HepG2 (cell line): ENCODE data around the gene UQCR11. TPM values are rescaled to one million over a fixed set of nuclear protein-coding genes. Genes with fewer than 3 reads are reported as not detected.

ENCODE experiments used
- ATAC-seq: fragments of 200-7000 bp; cut with Tn5 transposase; 3 replicates; pipeline ENCODE4 v1.9.1; 2020; ENCODE audit warnings: mild to moderate bottlenecking, moderate library complexity
- Bru-seq: library from RNA; stranded (reverse); fragments of 400-500 nt; gene quantifications from one replicate; lab custom pipeline; 2021; lab: Mats Ljungman, UMichigan
- BruChase-seq, 2 experiments: library from RNA; stranded (reverse); fragments of 400-500 nt; gene quantifications; one replicate each; lab custom pipeline; 2021; lab: Mats Ljungman, UMichigan
- BruUV-seq: library from RNA; stranded (reverse); fragments of 400-500 nt; replicated peaks from 2 replicates; lab custom pipeline; 2021; lab: Mats Ljungman, UMichigan
- CTCF ChIA-PET: fragments of 300-600 bp; formaldehyde crosslinking; extraction: SDS; loops from one replicate; lab custom pipeline; 2021; ENCODE audit warnings: low total read pairs, inconsistent platforms, low intra/inter-chr PET ratio; lab: Yijun Ruan, JAX
- POLR2A ChIA-PET: fragments of 350-600 bp; sonication (Branson Sonifier 250); formaldehyde crosslinking; loops from one replicate; lab custom pipeline; 2020; ENCODE audit warnings: antibody characterized with exemption, inconsistent platforms; lab: Yijun Ruan, JAX
- DNase-seq: peaks from one replicate; pipeline ENCODE4 v3.0.0-alpha.2; 2015; ENCODE audit warnings: low spot score
- FAIRE-seq: peaks from 3 replicates; lab custom pipeline; 2011; peaks lifted over from hg19 to GRCh38; lab: Jason Lieb, UNC
- H2AFZ ChIP-seq: one replicate; pipeline ENCODE4 v1.6.1; 2011; ENCODE audit warnings: low read length, inconsistent platforms
- H3K27ac ChIP-seq: fragments of 300-600 bp; 3 replicates; pipeline ENCODE4 v1.8.0; 2011; ENCODE audit warnings: mixed run types, mild to moderate bottlenecking, mixed read lengths, low read length, inconsistent platforms; ENCODE audit not compliant: insufficient read depth; ENCODE audit errors: extremely low read length
- H3K27me3 ChIP-seq, 2 experiments: fragments of 200-600 bp in 1 of 2; 2 replicates in 1 of 2; 3 replicates in 1 of 2; pipeline versions ENCODE4 v1.6.0 to v1.8.0; 2011; ENCODE audit warnings: low read length in 2 of 2, mild to moderate bottlenecking in 2 of 2, moderate library complexity in 2 of 2, inconsistent platforms in 1 of 2; ENCODE audit not compliant: insufficient read depth in 2 of 2, control insufficient read depth in 1 of 2
- H3K36me3 ChIP-seq, 2 experiments: fragments of 200-600 bp in 1 of 2; replicated peaks in 1 of 2; 2 replicates in 1 of 2; 3 replicates in 1 of 2; pipeline versions ENCODE4 v1.5.1 to v1.8.0; 2011; ENCODE audit warnings: low read length in 2 of 2, inconsistent platforms in 1 of 2; ENCODE audit not compliant: insufficient read depth in 2 of 2, control insufficient read depth in 1 of 2
- H3K4me1 ChIP-seq: 2 replicates; pipeline ENCODE4 v1.5.1; 2012; ENCODE audit warnings: low read length, inconsistent platforms; ENCODE audit not compliant: insufficient read depth
- H3K4me2 ChIP-seq: 2 replicates; pipeline ENCODE4 v1.6.0; 2011; ENCODE audit warnings: low read depth, low read length, inconsistent platforms
- H3K4me3 ChIP-seq, 3 experiments: fragments of 200-600 bp in 1 of 3; sonication (generic), shearing (Covaris generic) in 1 of 3; replicated peaks in 1 of 3; 2 replicates each; pipeline ENCODE4 v1.5.1; 2011 to 2016; ENCODE audit warnings: low read length in 3 of 3, inconsistent platforms in 2 of 3, low read depth in 2 of 3, mild to moderate bottlenecking in 2 of 3, control low read depth in 1 of 3, mixed read lengths in 1 of 3; ENCODE audit not compliant: insufficient read depth in 1 of 3
- H3K79me2 ChIP-seq: one replicate; pipeline ENCODE4 v1.6.1; 2011; ENCODE audit warnings: low read length, inconsistent platforms; ENCODE audit not compliant: insufficient read depth
- H3K9ac ChIP-seq: 2 replicates; pipeline ENCODE4 v1.6.0; 2011; ENCODE audit warnings: mild to moderate bottlenecking, low read depth, low read length, inconsistent platforms; ENCODE audit not compliant: insufficient read depth
- H3K9me3 ChIP-seq: 2 replicates; pipeline ENCODE4 v1.5.1; 2012; ENCODE audit warnings: mild to moderate bottlenecking, low read length
- H4K20me1 ChIP-seq: 2 replicates; pipeline ENCODE4 v1.6.0; 2011; ENCODE audit warnings: inconsistent platforms, mild to moderate bottlenecking, low read length, moderate library complexity; ENCODE audit not compliant: insufficient read depth
- BCL6 ChIP-seq: IDR thresholded peaks from 2 replicates; pipeline ENCODE4 v1.6.1; 2016; ENCODE audit warnings: missing genetic modification reagents, missing compliant biosample characterization
- HIC2 ChIP-seq: sonication (generic); formaldehyde crosslinking; IDR thresholded peaks from 2 replicates; pipeline ENCODE4 v1.9.0; 2022; ENCODE audit warnings: low read depth, missing genetic modification reagents
- KLF9 ChIP-seq: IDR thresholded peaks from 2 replicates; pipeline ENCODE4 v1.6.1; 2016; ENCODE audit warnings: low read depth
- USF2 ChIP-seq, 2 experiments: sonication (generic) in 1 of 2; formaldehyde crosslinking in 1 of 2; IDR thresholded peaks; 2 replicates each; pipeline versions ENCODE4 v1.5.1 to v1.6.1; 2011 to 2020; ENCODE audit warnings: borderline replicate concordance in 1 of 2, low read depth in 1 of 2, low read length in 1 of 2, mild to moderate bottlenecking in 1 of 2, missing genetic modification reagents in 1 of 2, moderate library complexity in 1 of 2
- ZC3H4 ChIP-seq: sonication (generic); formaldehyde crosslinking; IDR thresholded peaks from 2 replicates; pipeline ENCODE4 v1.4.0; 2020; ENCODE audit warnings: missing genetic modification reagents, borderline replicate concordance
- ZNF225 ChIP-seq: sonication (generic); formaldehyde crosslinking; IDR thresholded peaks from 2 replicates; pipeline ENCODE4 v1.4.0; 2020; ENCODE audit warnings: mild to moderate bottlenecking, missing genetic modification reagents
- ZNF280B ChIP-seq: sonication (generic); formaldehyde crosslinking; IDR thresholded peaks from 2 replicates; pipeline ENCODE4 v1.5.0; 2020; ENCODE audit warnings: missing genetic modification reagents, mild to moderate bottlenecking, borderline replicate concordance
- ZNF740 ChIP-seq: sonication (generic); formaldehyde crosslinking; IDR thresholded peaks from 2 replicates; pipeline ENCODE4 v1.4.0; 2020; ENCODE audit warnings: missing genetic modification reagents
- WGBS: methylation state at CpG from one replicate; pipeline ENCODE4 v1.1.6; 2017; ENCODE audit warnings: low lambda C conversion rate; 5-methylcytosine and 5-hydroxymethylcytosine counted together
- in situ Hi-C: cut with HindIII; loops from 2 replicates; pipeline ENCODE4 v1.10.0; 2017; ENCODE audit warnings: low pct_unique_long_range_greater_than_20kb; ENCODE audit not compliant: extremely low pct_ligation_motif_present
- intact Hi-C: fragments of 100-400 bp; cut with micrococcal nuclease; formaldehyde crosslinking; loops from one replicate; pipeline ENCODE4 v1.10.0; 2022; ENCODE audit not compliant: unreplicated experiment
- long read RNA-seq, 2 experiments: library from RNA in 1 of 2; library from polyadenylated mRNA in 1 of 2; stranded (forward) in 1 of 2; unstranded in 1 of 2; transcript quantifications; one replicate each; pipeline ENCODE4 v2.0.0, GENCODE V29; 2019 to 2022
- polyA minus RNA-seq, 3 experiments: library from RNA; depleted of rRNA, polyadenylated mRNA; stranded (reverse); fragments of >200 nt; gene quantifications; 2 replicates each; pipeline ENCODE4 v1.2.3, GENCODE V29; 2011; ENCODE audit warnings: low replicate concordance in 1 of 3
- polyA plus RNA-seq, 8 experiments: library from polyadenylated mRNA; depleted of rRNA in 3 of 8; stranded (reverse) in 7 of 8; unstranded in 1 of 8; fragments of >200 nt; fragmentation: Illumina TruSeq in 4 of 8; extraction: Trizol in 4 of 8; gene quantifications; 2 replicates each; pipeline versions ENCODE4 v1.2.1 to v1.2.3, GENCODE V29; 2011 to 2016; ENCODE audit warnings: low read depth in 4 of 8, missing spikeins in 1 of 8, mixed read lengths in 1 of 8; ENCODE audit not compliant: insufficient read depth in 1 of 8
- total RNA-seq, 5 experiments: library from RNA; depleted of rRNA; stranded (reverse); fragments of >200 nt; fragmentation: Illumina TruSeq; extraction: Trizol; gene quantifications; 2 replicates each; pipeline ENCODE4 v1.2.3, GENCODE V29; 2016; ENCODE audit warnings: low read depth in 1 of 5

Gene UQCR11
- total RNA-seq (2016; rRNA removed; fragmentation: Illumina TruSeq; extraction: Trizol) (214 and 216 TPM in 2 replicates), polyA plus RNA-seq (2011; rRNA removed) (111 and 125 TPM in 2 replicates), polyA minus RNA-seq (2011; rRNA and poly(A)+ RNA removed; ENCODE audit: low replicate concordance) (32.9 and 62.2 TPM in 2 replicates), Bru-seq, nascent RNA (percentile 77 among the genes with signal in this experiment), BruChase-seq, experiment 1, labeled RNA remaining after a 6-hour chase (percentile 93 among the genes with signal in this experiment), BruChase-seq, experiment 2, labeled RNA remaining after a 2-hour chase (percentile 89 among the genes with signal in this experiment)
- total RNA-seq (2016; cell fraction: cytosol; rRNA removed; fragmentation: Illumina TruSeq; extraction: Trizol; ENCODE audit: low read depth) = 181 and 320 TPM in 2 replicates
- total RNA-seq (2016; cell fraction: insoluble cytoplasmic fraction; rRNA removed; fragmentation: Illumina TruSeq; extraction: Trizol) = 205 and 210 TPM in 2 replicates
- total RNA-seq (2016; cell fraction: membrane; rRNA removed; fragmentation: Illumina TruSeq; extraction: Trizol) = 252 and 309 TPM in 2 replicates
- 63.8 and 65.4 TPM in 2 replicates for total RNA-seq (2016; cell fraction: nucleus; rRNA removed; fragmentation: Illumina TruSeq; extraction: Trizol)
- 81.4 and 152 TPM in 2 replicates for polyA plus RNA-seq (2011; cell fraction: cytosol; rRNA removed)
- 46.6 and 47.9 TPM in 2 replicates for polyA plus RNA-seq (2011; cell fraction: nucleus; rRNA removed)
- polyA plus RNA-seq (2012) = 92.9 and 123 TPM in 2 replicates
- 249 and 487 TPM in 2 replicates for polyA plus RNA-seq (2016; cell fraction: cytosol; fragmentation: Illumina TruSeq; extraction: Trizol; ENCODE audit: low read depth)
- 158 and 171 TPM in 2 replicates for polyA plus RNA-seq (2016; cell fraction: insoluble cytoplasmic fraction; fragmentation: Illumina TruSeq; extraction: Trizol; ENCODE audit: low read depth)
- 210 and 295 TPM in 2 replicates for polyA plus RNA-seq (2016; cell fraction: membrane; fragmentation: Illumina TruSeq; extraction: Trizol; ENCODE audit: low read depth)
- 98.1 and 120 TPM in 2 replicates for polyA plus RNA-seq (2016; cell fraction: nucleus; fragmentation: Illumina TruSeq; extraction: Trizol; ENCODE audit: insufficient read depth, low read depth)
- polyA minus RNA-seq (2011; cell fraction: cytosol; rRNA and poly(A)+ RNA removed) = 12.7 and 18.7 TPM in 2 replicates
- 15.9 and 18.2 TPM in 2 replicates for polyA minus RNA-seq (2011; cell fraction: nucleus; rRNA and poly(A)+ RNA removed)
- long read RNA-seq, experiment 1, transcript UQCR11-203 (3 exons, 1,324 nt) = major isoform, 411 of 418 reads
- long read RNA-seq, experiment 1, partial matches to known transcripts = 5 of 418 reads
- long read RNA-seq, experiment 1, other reads (novel, unspliced or antisense) = 1 of 418 reads
- long read RNA-seq, experiment 2, transcript UQCR11-203 (3 exons, 1,324 nt) = major isoform, 293 of 311 reads
- long read RNA-seq, experiment 2, partial matches to known transcripts = 13 of 311 reads
- long read RNA-seq, experiment 2, other reads (novel, unspliced or antisense) = 2 of 311 reads

- peaks cover 39% of the 10 kb centered on the region for H3K79me2 ChIP-seq
- ChIA-PET CTCF (interaction anchor here (1.6 kb wide), 1 partner anchor 162 kb away, joined by 4 read pairs; no protein-coding TSS in a partner anchor), POLR2A (interaction anchor here (0.6 to 2.2 kb wide), 10 partner anchors 11 to 221 kb away, joined by 3 to 24 read pairs (median 4); partner anchors contain the start of gene MBD3)
- 2% methylated on average over 24 of the region's 79 CpGs for WGBS
- TSS peak; percentile 99 for BruUV-seq
- peaks cover 33% of the 10 kb centered on the region for H3K4me1 ChIP-seq
- peak within 1 kb of the TSS; percentile 76 to 100 (median 97) for H3K4me3 ChIP-seq
- H4K20me1 ChIP-seq = peaks cover 3% of the 10 kb centered on the region; the same call in 1 of the 2 replicates
- in situ Hi-C loops = no loop called here
- ATAC-seq = peak; percentile 85
- peaks cover 1 to 2% of the 10 kb centered on the region in 2 experiments; a peak in 2 of 5 replicates for H3K36me3 ChIP-seq
- FAIRE-seq = peak; percentile 91
- peak within 1 kb of the TSS; percentile 99 for H3K27ac ChIP-seq
- H3K9me3 ChIP-seq = no peaks in the 10 kb centered on the region
- intact Hi-C loops = loop anchor here (5.0 kb wide), 1 partner anchor 47 kb away; the partner anchor contains the start of gene TCF3
- peak within 1 kb of the TSS; percentile 92 for H3K9ac ChIP-seq
- H2AFZ ChIP-seq = peak within 1 kb of the TSS; percentile 96
- no peaks in the 10 kb centered on the region; a peak in 2 of 5 replicates for H3K27me3 ChIP-seq
- peak within 1 kb of the TSS; percentile 94 for H3K4me2 ChIP-seq
- DNase-seq = peak; percentile 94
- TF ChIP-seq ZNF280B (CRISPR knock-in tag) (no peak; the same call in 1 of the 2 replicates), ZC3H4 (CRISPR knock-in tag) (0 out of 2 replicates have a peak, but pooled peaks have one; percentile 67), HIC2 (CRISPR knock-in tag) (no peak), ZNF740 (CRISPR knock-in tag) (peak; percentile 30; the same call in 1 of the 2 replicates), BCL6 (CRISPR knock-in tag) (no peak), ZNF225 (CRISPR knock-in tag) (no peak), KLF9 (CRISPR knock-in tag) (no peak), USF2 (IDR thresholded peaks at IDR 0.05; ENCODE audit: low read depth, low read length) (peak; percentile 78), USF2 (CRISPR knock-in tag; IDR thresholded peaks at IDR 0.05; ENCODE audit: borderline replicate concordance) (peak; percentile 90; the same call in 1 of the 2 replicates)
Measured at GRCh38 chr19:1605236-1606137, at the start of gene UQCR11. UQCR11 (minus strand) TSS chr19:1605462; CDS start chr19:1605409, 53 bp downstream.
